ENCODE data around the gene SNX33.
"Not testable (repeated sequence)": the region's sequence is repeated elsewhere in the genome, so short reads cannot be mapped to it uniquely, and the experiment has no call there.

The SNX33 gene

DNA sequence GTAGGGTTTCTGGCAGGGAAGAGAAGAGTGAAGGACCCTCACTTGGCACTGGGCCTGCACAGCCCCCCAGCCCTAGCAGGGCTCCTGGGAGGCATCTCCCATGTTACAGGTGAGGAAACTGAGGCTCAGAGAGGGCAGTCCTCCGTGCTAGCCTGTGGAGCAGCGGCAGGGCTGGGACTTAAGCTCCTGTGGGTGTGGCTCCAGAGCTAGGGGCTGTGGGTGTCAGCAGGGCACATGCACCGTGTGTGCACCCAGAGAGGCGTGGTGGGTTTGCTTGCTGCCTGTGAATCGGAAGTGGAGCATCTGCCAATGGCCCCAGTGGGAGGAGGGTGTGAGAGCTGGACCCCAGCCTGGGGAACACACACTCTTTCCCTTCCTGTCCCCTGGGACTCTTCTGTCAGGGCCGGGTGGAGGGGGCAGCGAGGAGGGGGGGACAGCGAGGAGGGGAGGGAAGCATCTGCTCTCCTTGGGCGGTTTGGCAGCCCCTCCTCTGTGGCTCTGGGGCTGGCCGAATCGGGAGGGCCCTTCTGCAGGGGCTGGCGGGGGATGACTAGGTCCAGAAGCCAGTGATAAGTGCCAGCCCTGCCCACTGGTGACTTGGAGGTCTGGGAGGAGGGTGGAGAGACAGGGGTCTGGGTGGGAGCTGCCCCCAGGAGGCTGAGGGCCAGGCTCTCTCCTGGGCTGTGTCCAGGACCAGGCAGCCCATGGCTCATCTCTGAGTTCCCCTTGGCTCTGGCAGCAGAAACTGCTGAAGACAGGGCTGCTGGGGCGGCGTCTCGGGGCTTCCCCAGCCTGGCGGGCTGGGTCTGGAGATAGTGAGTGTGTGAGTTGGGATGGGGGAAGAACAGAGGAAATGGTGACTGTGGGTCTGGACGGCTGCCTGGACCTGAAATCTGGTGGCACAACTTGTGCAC is 52.5 kb downstream of the SNX33 start:
- not testable (repeated sequence) for DNase-seq (ENCODE audit: low read depth)

DNA sequence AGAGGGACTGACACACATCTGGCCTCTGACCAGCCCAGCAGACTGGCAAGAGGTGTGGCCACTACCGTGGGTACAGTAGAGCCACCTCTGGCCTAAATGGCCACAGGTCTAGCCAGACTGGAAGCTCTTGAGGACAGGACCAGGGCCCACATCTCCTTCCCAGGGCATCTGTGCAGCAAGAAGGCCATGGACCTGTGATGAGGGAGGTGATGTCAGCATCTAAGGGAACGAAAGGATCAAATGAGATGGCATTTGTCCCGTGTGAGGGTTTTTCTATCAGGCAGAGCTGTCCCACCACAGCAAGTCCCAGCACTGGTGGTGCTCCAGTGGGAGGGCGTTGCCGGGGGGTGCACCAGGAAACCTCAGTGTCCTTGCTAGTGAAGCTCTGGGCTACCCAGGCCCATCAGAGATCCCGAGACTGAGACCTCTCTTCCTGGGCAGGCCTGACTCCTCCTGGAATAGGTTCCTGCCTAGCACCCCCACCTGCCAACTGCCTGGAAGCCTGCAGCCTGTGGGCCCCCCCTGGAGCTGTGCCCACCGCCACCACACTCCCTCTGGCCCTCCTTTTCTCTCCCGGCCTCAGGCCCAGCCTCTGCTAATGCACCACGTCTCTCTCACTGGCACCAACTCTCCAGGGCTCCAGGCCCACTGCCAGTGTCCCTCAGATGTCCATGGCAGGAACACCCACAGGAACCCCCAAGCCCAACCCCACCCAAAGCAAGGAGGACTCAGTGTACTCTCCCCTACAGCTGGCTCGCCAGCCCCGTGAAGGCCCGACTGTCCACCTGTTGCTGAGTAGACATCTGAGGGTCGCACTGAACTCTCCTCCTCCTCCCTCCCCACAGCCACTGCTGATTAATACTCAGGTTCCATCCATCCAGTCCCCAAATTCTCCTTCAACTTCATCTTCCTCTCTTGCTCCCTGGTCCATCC is 53.6 kb downstream of the SNX33 start:
- not testable (repeated sequence) for DNase-seq (ENCODE audit: low read depth)

DNA sequence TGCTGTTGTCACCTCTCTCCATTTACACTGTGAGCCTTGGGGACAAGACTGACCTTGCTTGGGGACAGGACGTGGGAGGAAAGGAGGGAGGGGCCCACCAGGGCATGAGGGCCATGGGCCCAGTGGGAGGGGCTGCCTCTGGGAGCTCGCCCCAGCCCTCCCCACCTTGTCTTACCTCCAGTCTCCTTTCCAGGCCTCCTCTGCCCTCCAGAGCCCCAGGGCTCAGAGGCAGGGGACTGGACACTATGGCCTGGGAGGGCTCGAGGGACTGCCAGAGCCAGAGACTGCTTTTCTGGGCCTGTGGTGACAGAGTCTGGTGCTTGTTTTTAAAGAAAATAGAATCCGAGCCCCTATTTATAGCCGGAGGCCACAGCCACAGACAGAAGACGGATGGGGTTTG is 54.7 kb downstream of the SNX33 start:
- no peak for DNase-seq (ENCODE audit: low read depth)

DNA sequence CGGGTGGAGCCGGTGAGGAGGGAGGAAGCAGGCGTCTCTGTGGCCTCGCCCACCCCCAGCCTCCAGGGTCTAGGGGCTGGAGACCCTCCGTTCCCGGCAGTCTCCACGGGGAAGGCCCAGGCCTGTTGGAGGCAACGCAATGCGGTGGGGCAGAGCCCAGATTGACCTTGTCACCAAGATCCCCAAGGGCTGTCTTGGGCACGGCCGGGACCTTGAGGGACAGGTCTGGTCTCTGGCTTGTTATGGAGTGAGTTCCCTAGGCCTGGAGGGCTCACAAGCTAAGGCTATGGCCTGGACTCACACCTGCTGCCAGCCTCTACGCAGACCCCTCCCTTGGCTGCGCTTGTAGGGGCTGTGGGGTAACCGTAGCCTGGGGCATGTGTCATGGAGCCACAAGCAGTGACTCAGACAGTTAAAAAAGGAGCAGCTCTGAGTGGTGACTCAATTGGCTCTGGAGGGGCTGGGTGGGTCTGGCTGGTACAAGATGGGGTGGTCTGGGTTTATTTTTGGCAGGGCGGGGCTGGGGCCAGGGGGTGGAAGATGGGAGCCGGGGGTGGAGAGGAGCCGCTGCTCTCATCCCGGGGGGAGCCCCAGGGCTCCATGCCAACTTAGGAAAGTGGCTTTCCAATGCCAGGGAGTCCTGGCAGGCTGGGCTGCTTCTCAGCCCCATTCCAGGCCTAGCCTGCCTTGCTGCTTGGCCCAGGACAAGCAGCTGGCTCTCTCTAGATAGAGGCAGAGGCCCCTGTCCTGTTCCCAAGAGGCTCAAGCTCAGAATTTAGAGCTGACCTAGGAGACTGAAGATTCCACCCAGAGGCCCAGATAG is 55.9 kb downstream of the SNX33 start:
- not testable (repeated sequence) for DNase-seq (ENCODE audit: low read depth)

DNA sequence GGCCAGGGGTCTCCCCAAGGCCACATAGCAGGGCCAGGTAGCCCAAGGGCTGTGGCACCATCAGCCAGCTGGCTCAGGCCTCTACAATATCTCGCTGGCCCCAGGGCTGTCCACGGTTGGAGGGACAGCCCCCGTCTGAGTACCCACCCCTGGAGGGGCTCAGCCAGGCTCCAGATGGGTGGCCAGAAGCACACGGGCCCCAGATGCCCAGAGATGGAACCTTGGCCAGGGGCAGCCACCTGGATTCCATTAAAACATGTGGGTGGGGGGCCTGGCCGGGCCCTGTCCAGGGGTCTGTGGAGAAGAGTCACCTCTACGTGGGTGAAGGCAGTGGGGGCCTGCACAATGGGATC is 56.5 kb downstream of the SNX33 start:
- DNase-seq (ENCODE audit: low read depth), result no peak

DNA sequence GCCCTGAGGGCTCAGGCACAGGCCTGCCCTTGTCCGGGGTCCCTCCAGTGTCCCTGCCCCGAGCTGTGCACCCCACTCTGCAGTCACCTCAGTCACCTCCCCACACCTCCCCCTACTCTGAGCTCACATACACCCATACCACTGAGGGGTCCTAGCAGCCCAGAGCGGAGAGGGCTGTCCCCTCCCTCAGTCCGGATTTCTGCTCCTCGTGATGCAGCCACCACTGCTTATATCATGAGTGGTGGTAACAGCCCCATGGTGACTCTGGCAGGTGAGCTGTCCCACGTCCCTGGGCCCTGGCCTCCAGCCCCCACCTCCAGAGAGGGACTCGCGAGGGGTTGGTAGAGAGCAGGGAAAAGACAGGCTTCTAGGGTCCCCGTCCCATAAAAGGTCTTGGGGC is 56.9 kb downstream of the SNX33 start:
- no peak for DNase-seq (ENCODE audit: low read depth)

DNA sequence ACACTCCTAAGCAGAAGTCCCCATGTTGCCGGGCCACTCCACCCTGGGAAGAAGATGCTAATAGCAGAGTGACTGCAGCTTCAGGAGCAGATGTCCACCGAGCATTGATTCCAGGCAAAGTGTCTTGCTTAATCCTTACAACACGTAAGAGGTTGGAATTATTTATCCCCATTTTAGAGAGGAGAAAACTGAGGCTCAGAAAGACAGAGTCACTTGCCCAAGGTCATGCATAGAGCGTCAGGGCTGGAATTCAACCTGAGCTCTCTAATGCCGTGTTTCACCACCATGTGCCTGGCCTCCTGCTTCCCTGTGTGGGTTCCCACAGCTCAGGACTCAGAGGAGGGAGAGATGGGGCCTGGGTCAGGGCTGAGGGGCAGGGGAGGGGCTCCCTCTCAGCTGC is 57.7 kb downstream of the SNX33 start:
- DNase-seq (ENCODE audit: low read depth), result not testable (repeated sequence)

DNA sequence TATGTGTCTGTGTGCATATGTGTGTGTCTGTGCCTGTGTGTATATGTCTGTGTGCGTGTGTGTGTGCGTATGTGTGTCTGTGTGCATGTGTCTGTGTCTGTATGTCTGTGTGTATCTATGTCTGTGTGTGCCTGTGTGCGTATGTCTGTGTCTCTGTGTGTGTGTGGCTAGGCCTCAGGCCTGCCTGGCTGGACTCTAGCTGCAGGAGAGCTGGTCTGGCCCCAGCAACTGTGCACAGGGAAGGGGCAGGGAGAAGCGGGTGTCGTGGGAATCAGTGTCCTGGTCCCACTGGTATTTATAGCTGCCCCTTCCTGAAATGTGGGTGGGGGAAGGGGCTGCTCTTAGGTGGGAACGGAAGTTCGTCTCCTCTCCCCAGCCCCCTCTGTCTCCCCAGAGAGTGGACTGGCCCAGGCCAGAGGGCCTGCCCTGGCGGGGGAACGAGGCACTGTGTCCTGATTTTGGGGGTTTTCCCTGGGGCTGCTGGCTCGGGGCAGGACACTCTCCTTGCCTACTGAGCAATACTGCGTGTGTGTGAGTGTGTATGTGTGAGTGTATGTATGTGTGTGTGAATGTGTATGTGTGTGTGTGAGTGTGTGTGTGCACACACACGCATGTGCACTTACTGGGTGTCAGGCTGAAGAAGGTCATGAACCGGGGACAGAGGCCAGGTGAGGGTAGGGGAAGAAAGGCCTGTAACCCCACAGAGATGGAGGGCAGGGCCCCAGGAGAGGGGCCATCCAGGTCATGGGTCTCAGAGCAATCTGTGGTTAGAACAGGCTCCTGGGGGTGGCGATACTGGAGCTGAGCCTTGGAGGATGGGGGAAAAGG is 58.4 kb downstream of the SNX33 start:
- no peak for DNase-seq (ENCODE audit: low read depth)

DNA sequence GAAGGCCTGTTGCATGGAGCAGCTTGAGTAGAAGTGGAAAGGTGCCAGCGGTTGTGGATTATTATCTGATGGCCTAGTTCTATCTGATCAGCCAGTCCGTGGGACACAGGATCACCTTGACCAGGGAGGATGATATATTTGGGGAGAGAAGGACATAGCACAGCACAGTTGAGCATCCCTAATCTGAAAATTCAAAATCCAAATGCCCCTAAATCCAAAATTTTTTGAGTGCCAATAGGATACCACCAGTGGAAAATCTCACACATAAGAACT is 58.9 kb downstream of the SNX33 start:
- no peak for DNase-seq (ENCODE audit: low read depth)

DNA sequence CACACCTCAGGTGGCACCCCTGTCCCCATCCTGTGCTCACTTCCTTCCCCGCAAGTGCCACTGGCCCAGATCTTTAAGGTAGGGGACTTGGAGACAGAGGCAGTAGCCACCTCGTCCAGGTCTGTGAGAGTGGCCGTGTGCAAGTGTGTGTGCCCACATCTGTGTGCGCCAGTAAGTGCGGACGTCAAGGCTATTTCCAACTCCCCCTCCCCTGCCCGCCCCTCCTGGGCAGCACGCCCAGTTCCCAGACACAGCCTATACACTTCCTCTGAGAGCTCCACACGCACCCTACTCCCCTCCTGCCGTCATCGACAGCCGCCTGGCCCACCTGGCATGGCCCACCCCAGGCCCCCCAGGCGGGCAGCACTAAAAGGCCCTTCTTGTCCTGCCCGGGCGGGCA is 61.7 kb downstream of the SNX33 start:
- DNase-seq (ENCODE audit: low read depth), result not testable (repeated sequence)

DNA sequence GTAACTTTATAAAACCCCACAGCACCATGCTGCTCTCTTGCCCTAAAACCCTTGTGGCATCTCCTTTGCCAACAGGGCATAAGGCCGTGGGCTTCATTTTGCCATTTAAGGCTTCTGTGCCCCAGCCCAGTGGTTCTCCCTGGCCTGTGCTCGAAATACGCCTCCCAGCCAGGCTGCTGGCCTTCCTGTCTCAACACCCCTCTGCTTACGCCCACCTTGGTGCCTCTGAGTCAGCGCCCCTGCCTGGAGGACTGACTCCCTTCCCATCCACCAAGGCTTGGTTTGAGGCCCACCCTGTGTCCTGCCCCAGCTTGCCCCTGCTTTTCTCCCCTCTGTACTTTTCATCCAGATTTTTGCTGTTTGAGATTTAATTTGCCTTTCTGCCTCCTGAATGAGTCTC is 63.2 kb downstream of the SNX33 start:
- DNase-seq (ENCODE audit: low read depth), result not testable (repeated sequence)

DNA sequence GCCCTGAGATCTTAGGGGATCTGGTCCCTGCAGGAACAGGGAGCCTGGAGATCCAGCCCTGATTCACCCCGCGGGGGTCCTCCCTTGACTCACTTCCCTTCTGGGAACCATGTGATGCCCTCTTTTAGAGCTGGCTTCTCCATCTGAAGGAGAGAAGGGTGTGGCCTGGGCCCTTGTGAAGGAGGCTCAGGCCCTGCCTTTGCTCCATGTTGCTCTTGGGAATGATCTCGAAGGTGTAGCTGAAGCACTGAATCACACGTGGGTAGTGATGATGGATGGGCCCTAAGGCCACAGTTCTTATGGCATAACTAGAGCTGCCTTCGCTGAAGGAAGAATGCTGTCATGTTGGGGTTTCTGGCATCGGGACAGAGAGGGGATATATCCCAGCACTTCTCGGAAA is 63.8 kb downstream of the SNX33 start:
- DNase-seq (ENCODE audit: low read depth), result not testable (repeated sequence)

All from T-helper 22 cell (primary cell).